ENCODE data around the gene C18orf54.

GRCh38 chr18:54329787-54330186, 27.9 kb upstream of the C18orf54 start:
- no peak for TF ChIP-seq CTCF (IDR thresholded peaks at IDR 0.05)
- TF ChIP-seq POLR2A (IDR thresholded peaks at IDR 0.05), result no peak

Measured in uterus (tissue), 2 donors.